Globus pallidus (tissue), 1 donor: ENCODE data around the gene PROX2.

Source experiments
- DNase-seq: peaks from one replicate; pipeline ENCODE4 v3.0.0-alpha.2; 2015; ENCODE audit warnings: low spot score

The PROX2 gene

DNA sequence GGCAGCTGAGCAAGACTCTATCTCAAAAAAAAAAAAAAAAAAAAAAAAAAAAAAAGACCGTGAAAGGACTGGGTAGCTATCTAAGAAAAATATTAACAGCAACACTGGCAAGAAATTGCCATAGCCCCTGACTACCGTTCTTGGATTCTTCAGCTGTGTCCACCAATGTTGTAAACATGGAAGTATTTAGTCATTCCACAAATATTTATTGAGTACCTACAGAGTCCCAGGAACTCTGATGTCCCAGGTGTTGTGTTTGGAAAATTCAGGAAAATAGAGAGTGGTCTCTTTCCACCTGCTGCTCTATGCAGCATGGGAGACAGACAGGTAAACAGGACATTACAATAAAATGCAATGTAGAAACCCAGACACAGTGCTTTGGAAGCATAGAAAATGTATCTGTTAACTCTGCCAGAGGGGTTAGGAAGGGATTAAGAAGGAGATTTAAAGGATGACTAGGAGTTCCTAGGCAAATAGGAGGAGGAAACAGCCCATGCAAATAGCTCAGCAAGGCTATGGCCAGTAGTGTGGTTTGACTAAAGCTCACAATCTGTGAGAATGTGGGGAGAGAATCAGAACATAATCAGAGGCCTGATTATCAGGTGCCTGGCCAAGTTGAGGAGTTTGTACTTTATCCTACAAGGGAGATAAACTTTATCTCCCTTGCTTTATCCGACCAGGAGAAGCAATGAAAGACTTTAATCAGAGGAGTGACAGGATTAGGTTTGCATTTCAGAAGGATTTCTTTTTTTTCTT lies 3.7 kb upstream of the PROX2 start:
- DNase-seq: no peak

DNA sequence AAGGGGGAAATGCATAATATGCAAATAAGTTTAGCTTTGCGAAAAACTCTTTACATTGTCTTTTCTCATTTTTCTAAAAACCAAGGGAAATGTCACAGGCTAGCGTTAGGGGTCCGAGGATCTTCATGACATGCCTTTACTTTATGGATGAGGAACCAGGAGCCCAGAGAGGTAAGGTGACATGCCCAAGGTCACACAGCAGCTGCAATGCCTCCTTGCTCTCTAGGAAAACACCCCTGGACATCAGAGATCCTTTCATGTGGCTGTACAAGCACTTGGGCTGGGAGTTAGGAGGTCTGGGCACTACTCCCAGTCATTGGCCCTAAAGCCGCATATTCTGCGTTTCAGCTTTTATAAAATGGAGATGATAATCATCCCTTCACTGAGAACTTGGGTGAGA lies 741 bp downstream of the PROX2 start:
- DNase-seq: no peak

DNA sequence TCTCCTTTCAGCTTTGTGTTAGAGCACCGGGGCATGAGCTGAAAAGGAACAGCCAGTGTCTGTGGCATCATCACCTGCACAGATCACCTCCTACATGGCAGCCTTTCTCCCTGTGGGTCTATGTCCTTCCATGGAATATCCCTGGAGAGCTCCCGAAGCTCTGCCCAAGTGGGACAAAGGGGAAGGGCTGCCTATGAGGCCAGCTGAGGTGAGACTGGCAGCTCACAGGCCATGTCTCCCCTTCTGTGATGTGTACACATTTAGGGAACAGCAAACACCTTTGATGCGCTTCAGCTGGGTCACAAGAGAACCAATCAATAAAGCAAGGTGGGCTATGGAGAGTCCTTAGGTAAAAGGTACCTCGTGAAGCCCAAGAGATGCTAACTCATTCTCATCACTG lies 4.1 kb downstream of the PROX2 start:
- no peak for DNase-seq

DNA sequence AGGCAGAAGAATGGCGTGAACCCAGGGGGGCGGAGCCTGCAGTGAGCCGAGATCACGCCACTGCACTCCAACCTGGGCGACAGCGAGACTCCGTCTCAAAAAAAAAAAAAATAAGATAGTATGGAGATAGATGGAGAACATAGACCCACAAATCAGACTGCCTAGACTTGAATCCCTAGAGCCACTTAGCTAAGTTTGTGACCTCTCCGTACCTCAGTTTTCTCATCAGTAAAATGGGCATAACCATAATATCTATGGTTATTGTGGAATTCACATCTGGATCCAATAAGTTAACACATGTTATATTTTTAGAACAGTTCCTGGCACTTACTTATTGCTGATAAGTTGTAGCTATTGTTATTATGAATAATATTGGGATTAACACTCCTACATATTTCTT lies 7.2 kb downstream of the PROX2 start:
- no peak for DNase-seq

DNA sequence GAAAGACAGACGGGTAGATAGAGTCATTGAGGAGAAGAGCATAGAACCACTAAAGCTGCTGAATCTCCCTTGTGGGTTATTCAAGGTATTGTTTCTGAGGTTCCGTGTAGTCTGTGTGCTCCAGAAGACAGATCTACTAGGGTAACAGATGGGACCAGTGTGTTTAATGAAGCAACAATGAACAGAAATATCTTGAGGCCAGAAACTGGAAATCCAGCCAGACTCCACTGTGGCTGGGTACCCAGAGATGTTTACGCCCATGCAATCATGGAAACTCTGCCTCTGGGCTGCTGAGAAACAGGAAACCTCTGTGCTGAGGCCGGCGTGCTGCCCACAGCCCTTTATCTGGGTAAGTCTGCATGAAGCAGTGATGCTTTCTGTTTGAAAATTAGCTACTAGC lies 8.3 kb downstream of the PROX2 start:
- peak; percentile 77 for DNase-seq

DNA sequence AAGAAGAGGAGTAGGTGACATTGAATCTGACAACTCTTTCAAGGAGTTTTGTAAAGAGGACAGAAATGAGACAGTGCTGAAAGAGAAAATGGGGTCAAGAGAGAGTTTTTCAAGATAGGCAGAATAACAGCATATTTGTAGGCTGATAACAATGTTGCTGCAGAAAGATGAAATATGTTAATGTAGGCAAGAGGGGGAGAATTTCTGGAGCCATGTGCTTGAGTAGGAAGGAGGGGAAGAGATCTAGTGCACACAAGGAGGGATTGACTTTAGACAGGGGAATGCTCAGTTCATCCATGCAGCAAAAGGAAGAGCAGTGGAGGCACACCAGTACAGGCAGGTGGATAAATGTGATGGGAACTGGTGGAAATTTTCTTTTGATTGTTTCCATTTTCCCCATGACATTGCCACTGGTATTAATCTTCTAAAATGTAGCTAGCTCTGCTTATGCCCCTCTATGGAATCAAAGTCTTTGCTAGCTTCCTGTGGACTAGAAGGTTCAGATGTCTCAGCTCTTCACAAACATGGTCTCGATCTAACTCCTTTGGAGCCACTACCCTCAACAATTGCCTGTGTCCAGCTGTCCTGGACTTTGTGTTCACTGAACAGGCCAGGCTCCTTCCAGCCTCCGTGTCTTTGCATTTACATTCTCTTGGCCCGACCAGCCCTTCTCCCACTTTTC lies 9.1 kb downstream of the PROX2 start:
- no peak for DNase-seq

DNA sequence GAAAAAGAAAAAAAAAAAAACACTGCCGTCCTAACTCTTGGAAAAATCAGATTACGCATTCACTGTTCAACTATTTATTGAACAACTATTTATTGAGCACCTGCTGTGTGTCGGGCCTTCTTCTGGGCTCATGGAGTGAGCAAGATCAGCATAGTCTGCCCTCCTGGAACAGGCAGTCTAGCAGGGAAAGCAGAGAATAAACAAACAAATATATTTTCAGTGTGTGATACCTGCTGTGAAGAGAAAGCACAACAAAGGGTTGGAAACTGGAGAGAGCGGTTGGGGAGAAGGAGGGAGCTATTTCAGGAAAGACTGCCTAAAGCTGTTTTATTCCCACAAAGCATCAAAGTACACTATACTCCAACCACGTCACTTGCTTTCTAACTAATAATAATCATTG lies 10.8 kb downstream of the PROX2 start:
- no peak for DNase-seq

DNA sequence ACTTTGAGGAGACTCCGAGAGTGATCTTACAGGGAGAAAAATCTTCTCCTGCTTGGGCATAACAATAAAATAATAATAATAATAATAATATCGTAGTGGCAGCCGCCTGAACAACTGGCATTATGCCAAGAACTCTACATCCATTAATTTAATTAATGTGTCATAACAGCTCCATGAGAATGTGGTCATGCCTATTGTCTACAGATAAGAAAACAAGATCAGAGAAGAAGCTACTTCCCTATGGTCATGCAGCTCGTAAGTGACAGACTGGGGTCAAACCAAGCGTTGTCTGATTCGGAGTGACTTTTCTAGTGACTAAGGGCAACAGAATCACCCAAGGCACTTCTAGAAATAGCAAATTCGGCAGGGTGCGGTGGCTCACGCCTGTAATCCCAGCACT lies 11.7 kb downstream of the PROX2 start:
- no peak for DNase-seq

DNA sequence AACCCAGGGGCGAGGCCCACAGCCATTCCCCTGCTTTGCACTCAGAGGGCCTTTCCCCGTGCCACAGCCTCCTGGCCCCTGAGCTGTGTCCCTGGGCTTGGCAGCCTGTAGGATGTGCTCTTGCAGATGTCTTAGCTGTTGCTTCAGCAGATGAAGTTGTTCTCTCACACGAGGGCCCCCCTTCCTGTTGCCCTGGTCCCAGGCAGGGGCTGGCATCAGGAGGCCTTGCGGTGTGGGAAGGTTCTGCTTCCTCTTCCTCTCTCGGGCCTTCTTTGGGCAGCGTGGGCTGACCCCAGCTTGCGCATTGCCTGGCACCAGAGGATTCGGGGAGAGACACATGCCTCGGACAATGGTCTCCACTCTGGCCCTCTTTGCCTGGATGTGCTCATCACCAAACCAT lies 12.7 kb downstream of the PROX2 start:
- peak; percentile 49 for DNase-seq

DNA sequence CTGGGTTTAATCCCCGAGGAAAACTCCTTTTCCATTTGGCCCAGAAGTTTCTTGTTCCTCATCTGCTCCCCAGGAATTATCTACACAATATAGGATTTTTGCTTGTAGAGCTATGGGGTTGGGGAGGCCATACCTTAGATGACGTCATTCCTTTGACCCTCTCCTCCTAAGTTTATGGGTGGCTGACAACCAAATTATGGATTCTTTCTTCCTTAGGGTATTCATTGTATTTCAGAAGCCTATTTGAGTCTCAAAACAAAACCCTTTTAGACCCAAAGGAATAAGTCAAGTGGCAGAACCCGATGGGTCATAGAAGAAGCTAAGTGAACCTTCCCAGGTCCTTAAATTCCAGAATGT lies 14.2 kb downstream of the PROX2 start:
- no peak for DNase-seq

DNA sequence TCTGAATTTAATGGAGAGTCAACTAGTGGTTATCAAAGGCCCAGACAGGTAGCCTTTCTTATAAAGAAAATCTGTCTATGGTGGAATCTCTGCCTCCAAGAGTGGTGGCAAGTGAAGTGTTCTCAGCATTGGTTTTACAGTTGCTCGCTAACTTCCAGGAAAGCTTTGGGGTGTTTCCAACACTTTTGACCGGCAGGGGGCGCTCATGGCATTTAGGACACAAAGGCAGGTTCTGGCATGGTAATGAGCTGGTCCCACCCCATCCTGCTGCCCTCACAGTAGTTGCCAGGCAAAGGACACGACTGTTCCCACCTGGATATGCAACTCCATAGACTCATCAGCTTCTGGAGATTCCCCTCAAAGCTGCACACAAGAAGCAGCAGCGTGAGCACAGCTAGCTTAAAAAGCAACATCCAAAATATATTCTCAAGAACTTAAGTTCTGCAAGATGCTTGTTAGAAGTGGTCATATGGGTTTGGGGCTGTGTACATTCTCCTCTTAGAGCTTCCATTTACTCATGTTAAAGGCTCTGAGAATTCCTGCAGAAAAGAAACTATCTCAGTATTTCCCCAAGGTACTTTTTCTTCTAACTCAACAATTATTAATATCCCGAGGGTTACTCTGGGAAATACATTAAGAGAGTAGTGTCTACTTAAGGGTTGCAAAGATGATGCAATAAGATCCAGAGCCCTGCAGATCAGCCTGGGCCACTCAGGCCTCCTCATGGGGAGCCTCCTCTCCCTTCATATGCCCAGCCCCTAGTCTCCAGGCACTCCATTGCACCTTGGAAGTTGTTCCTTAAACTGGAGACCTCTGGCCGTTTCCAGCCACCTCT lies 14.8 kb downstream of the PROX2 start:
- peak; percentile 78 for DNase-seq

DNA sequence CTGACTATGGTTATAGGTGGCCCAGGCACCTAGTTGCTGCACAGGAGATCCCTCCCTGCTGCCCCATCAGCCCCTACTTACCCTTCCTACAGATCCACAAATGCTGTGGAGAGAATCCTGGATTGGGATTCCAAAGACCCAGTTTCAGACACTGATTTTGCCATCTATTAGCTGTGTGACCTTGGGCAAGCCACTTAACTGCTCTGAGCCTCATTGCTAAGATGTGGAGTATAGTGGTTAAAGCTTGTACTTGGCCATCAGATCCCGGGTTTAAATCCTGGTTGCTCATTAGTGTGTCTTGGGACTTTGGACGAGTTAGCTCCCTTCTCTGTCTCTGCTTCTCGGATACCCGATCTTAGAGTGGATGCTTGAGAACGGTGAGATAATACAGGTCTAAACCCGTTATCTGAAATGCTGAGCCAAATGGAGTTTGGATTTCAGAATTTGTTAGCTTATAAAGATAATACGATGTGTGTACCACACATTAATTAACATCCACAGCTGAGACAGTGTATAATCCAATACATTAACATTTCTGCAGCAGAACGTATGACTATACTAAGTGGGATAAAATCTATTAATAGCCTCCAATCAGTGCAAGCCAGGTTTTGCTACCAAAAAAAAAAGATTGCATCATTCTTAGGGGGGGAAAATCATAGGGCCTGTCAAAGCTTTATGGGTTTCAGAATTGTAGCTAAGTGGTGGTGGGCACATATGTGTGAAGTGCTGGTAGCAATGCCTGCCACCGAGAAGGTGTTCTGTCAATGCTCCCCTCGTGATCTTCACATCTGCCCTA lies 16.0 kb downstream of the PROX2 start:
- no peak for DNase-seq

DNA sequence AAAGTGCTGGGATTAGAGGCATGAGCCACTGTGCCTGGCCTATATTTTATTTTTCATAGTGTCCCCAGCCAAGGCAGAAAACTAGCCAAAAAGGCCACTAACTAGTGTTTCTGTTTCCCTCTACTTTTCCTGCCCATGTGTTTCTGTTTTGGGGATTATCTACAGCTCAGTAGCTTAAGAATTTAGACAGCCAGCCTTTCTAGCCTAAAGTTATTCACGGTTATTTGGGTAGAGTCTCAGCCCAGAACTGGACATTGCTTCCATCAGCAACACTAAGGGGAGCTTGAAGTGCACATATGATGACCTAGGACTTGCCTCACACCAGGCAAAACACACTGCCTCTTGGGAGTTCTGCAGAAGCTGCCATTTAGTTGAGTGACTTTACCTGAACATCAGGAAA lies 17.9 kb downstream of the PROX2 start:
- DNase-seq: no peak

DNA sequence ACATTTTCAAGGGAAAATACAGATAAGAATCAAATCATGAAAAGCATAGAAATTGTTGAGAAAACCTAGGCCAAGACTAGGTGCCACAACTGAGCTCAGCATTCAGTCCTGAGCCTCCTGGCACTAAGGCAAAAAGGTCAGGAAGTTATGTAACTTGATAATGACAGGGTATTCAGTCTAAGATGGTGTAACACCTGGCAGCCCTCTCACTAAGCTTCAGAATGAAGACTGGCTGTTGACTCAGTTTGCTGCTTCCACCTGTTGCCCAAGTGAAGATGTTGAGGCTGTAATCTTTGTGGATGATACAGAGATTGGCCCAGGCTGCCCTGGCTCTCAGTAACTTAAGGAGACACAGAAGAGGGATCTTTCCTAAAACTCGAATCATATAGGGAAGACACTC lies 19.6 kb downstream of the PROX2 start:
- no peak for DNase-seq

DNA sequence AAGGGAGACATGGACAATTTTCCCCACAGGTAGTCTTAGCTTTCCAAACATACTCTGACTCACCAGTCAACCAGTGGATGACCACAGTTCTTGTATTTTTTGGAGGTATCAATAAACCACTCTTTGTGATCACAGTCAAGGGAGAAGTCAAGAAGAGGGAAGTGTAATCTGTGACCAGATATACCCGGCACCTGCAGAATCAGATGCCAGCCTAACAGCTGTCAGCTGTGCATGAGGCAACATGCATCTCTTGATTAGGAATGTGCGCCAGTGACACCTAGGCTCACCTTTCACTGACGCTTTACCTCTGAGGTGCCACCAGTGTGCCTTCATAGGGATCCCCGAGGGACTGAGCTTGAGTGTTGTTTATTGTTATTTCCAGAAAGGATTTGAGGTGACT lies 20.0 kb downstream of the PROX2 start:
- DNase-seq: no peak

DNA sequence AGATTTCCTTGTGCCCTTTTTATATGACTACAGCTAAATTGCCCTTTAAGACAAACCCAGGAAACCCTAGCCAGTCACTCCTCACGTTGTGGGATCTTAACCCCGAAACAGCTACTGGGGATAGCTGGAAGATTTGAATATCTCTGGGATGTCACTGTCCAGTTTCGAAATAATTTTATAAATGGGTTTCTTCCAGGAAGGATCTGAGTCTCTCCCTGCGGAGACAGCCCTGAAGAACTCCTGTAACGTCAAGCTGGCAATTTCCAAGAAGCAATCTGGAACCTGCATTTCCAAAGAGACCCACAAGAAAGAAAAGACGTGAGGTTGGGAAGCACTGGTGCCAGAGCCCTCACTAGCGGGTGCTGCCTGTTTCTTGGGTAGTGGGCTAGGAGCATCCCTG lies 20.9 kb downstream of the PROX2 start:
- no peak for DNase-seq

DNA sequence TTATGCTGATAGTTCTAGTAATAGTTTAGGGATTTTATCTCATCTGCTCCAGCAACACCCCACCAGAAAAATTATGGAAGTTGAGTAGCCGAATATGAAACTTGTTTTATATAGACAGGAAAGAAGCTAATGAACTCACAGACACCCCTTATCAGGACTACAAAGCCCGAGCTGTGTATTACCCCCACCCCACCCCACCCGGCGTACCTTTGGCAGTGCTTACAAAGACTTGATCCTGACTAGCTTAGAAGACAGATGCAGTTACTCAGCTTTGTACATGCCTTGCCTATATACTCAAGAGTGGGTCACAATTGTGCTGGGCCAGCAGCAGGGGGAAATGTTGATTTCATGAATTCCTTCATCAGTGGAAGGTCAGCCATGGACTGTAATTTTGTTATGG lies 22.4 kb downstream of the PROX2 start:
- DNase-seq: no peak

DNA sequence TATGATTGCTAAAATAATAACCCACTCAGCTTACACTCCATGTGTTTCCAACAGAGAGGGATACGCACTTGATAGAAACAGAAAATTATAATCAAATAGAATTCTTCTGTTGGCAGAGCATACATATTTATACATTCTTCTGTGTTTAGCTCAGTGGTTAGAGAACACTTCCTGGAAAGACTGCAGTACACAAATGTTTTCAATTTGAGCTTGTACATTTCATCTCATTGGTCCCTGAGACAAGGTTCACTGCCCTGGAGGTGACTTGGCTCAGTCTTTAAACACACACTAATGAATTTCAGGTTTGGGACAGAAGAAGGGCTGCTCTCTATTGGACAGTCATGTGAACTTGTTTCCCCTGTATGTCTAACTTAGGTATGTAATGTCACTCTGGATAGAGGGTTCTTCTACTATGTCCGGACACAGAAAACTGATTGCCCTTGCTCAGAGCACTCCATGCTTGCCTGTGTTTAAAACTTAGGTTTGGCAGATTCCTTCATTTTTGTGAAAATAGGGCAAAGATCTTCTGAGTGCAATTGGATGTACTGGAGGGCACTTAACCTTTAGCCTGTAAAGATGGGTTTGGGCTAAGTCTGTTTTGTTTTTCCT lies 22.9 kb downstream of the PROX2 start:
- no peak for DNase-seq

DNA sequence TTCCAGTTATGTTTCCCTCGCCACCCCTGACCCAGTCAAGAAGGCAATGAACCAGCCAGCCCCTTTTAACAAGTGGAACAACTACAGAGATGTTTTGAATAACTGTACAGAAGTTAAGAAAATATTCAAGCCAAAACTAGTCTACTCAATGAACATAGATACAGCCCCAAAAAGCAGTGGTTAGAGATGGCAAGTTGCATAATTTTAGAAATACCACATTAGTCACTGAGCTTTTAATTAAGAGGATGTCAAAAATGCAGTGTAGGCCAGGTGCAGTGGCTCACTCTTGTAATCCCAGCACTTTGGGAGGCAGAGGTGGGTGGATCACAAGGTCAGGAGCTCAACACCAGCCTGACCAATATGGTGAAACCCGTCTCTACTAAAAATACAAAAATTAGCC lies 27.2 kb downstream of the PROX2 start:
- DNase-seq: no peak

DNA sequence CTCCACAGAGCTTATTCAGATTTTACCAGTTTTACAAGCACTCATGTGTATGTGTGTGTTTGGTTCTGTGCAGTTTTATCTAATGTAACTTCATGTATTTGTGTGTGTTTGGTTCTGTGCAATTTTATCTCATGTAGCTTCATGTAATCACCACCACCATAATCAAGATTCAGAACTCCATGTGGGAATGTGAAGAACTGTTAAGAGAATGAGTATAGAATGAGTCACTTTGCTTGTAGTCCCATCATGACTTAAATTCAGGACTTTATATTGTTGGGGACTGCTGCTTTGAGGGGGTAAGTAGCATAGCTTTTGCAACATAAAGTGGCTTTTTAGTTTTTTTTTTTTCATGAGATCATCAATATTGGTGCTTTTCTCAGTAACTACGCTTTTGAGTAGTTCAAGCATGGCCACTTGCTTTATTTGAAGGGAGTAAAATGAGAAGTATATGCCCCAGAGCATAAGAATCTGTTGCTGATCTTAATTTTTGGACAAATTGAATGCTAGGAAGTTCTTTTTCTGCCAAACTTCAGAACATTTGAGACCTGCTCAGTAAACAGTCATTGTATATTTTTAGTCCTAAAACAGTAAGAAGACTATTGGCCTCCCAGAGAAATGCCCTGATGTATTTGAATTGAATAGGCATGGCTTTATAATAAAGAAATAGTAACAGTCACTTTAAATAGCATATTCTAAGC lies 28.8 kb downstream of the PROX2 start:
- no peak for DNase-seq

DNA sequence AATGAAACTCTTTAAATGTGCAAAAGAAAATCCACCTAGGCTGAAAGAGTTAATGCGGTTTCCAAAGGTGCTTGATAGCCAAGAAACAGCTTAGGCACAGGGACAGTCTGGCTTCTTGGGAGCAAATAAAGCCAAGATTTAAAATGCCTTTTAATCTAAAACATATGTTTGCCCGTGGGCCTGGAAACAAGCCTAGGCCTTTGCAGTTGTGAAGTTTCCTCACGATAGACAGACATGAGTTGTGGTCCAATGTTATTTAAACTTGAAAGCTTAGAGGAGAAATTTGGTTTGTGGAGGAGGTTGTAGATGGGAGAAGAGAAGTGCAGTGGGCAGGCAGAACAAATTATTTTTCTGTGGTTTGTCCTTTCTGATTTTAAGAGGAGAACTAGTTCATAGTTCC lies 29.8 kb downstream of the PROX2 start:
- no peak for DNase-seq
